ENCODE results near the gene MEN1.
"Not testable (repeated sequence)": the region's sequence is repeated elsewhere in the genome, so short reads cannot be mapped to it uniquely, and the experiment has no call there.

MEN1 gene

GRCh38 chr11:64845776-64846129, 35.4 kb upstream of the MEN1 start:
- DNase-seq (ENCODE audit: low spot score), result not testable (repeated sequence)

DNA sequence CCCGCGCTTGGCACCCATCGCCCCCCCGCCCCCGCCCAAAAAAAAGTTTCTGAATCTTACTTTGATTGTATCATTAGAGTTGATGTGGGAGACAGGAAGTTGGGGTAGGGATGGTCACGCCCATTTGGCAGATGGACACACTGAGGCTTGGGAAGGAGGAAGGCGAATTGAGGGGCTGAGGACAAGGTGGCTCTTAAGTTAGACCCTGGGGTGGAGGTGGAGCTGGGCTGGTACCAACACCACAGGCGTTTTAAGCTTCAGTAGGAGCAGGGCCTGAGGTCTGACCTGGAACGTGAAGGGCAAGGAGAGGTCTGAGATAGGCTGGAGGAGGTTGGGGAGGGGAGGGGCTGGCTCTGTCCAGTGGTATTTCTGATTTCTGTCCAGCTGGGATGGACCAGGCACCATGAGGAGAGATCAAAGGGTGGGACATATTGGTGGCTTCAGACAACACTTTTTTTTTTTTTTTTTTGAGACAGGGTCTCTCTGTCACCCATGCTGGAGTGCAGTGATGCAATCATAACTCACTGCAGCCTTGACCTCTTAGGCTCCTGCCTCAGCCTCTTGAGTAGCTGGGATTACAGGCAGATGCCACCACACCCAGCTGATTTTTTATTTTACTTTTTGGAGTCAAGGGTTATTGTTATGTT, 34.9 kb upstream of the MEN1 start:
- peak; percentile 55 for DNase-seq (ENCODE audit: low spot score)

GRCh38 chr11:64844330-64845128, 34.2 kb upstream of the MEN1 start, which contains the start of gene CDC42BPG:
TSS of gene CDC42BPG (minus strand) at chr11:64844653. CDS start at chr11:64844569, 84 bp downstream.
- DNase-seq (ENCODE audit: low spot score), result peak; percentile 87

- no peak for DNase-seq (ENCODE audit: low spot score)
These were observed 33.5 kb upstream of the MEN1 start for GRCh38 chr11:64843686-64844329.

DNA sequence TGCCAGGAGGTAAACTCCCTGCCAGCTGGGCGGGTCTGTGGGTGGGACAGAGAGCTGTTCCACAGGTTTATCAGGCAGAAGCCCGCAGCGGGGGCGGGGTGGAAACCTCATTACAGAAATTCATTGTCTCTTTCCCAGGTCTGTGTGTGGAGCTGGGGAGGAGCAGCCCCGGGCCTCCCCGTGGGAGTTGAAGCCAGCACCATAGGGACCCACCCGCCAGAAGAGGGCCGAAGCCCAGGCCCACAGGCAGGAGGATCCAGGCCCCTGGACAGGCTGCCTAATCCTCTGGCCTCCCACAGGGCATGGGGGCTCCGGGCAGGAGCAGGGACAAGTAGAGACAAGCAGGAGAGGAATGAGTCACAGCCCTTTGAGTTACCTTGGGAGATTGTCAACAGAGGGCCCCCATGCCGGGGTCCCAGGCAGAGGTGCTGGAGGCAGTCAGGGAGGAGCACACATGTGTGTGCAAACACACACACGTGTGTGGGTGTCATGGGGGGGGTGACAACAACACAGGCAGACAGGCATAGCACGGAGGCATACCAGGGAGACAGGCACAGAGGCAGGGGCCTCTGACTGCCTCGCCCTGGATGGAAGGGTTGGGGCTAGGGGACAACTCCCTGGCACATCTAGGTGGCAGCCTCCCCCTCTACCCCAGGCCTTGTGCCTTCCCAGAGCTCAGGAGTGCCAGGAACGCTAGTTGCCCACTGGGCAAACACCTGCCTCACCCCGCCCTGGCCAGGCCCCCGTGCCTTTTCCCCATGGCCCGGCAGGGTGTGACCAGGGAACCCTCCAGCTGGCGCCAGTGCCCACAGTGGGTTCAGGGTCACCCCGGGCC, 32.7 kb upstream of the MEN1 start:
- no peak for DNase-seq (ENCODE audit: low spot score)

DNA sequence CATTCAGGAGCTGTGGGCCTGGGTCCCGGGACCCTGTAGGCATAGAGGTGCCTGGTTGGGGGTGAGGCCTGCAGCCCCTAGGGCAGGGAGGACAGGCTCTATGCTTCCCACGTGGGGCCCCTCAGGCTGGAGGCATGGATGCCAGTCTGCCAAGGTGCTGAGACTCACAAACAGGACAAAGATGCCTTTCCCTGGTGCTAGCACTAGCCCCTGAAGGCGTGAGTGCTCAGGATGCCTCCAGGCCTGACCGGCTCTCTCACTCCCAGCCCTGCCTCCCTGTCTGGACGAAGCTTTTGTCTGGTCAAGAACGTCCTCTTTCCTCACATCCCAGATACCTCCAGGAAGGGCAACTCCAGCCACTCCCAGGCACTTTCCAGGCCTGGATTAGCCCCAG, 32.0 kb upstream of the MEN1 start:
- DNase-seq (ENCODE audit: low spot score), result no peak

DNA sequence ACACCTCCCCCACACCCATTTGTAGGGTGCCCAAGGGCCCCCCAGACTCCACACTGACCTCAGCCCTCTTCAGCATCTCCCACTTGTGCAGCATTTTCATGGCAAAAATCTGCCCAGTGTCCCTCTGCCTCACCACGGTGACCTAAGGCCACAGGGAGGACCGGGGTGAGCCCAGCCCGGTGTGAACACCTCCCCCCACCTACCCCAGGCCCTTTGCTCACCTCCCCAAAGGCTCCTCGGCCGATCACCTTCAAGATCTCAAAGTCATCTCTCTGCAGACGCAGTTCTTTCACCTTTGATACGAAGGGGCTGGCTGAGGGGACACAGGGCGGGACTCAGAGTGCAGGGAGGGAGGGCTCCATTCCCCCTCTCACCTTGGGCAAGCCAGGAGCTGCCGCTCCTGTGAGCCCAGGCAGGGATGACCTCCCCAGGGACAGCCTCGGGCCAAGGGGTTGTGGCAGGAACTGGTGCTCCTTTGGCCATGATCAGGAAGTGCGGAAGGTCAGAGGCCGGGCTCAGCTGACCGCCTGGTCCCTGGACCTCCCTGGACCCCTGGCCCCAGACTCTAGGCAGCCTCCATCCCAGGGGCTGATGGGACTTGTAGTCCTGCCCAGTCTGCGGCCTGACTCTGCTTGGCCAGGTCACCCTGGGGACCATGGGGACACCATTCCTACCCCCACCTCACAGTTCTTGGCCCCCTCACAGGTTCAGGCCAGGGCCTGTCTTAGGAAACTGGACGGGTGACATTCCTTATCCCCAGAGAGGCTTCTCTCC, 31.4 kb upstream of the MEN1 start:
- no peak for DNase-seq (ENCODE audit: low spot score)

- no peak for DNase-seq (ENCODE audit: low spot score)
These were observed 29.8 kb upstream of the MEN1 start for GRCh38 chr11:64839887-64840782.

GRCh38 chr11:64839335-64839734, 29.0 kb upstream of the MEN1 start:
- DNase-seq (ENCODE audit: low spot score), result no peak

DNA sequence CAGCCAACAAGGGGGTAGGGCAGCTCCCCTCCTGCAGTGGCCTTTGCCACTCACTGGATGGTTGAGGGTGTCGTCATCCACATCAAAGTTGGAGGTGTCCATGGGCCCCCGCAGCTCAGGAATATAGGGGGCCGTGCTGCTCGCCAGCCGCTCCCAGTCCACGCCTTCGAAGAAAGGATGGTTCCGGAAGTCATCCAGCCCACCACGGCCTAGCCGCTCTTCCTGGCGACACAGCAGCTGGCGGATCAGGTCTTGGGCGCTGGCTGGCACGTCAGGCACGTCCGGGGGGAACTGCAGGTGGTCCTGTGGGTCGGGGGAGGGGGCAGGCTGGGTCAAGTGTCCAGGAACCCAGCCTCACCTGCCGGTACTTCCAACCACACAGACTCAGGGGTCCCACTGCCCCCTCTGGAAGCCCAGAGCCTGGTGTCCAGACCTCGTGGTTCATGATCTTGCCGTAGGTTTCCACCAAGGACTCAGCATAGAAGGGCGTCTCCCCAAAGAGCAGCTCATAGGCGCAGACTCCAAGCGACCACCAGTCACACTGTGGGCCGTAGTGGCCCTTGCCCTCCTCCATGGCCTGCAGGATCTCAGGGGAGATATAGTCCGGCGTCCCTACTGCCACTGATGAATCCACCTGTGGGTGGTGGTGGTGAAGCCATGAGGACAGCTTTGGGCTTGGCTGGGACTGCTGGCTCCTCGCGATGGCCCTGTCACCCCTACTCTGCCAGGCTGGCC, 28.4 kb upstream of the MEN1 start:
- DNase-seq (ENCODE audit: low spot score), result no peak

DNA sequence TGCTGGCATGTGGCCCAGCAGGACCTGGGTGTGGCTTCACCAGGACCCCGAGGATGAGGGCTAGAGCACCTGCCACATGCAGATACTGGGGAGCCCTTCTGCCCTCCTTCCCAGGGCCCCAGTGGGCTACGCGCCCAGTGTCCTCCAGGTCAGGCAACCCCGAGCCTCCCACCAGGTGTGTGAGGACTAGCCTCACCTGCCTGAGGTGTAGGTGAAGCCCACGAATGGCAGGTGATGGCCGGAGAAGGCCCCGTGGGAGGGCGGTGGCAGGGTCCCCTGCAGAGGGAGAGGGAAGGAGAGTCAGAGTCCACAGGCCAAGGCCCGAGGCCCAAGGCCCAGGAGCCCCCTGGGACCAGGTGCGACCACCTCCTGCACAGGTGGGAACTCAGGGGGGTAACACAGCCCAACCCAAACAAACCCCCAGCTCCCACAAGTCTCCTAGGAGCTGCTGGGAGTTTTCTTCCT, 27.6 kb upstream of the MEN1 start:
- no peak for DNase-seq (ENCODE audit: low spot score)

DNA sequence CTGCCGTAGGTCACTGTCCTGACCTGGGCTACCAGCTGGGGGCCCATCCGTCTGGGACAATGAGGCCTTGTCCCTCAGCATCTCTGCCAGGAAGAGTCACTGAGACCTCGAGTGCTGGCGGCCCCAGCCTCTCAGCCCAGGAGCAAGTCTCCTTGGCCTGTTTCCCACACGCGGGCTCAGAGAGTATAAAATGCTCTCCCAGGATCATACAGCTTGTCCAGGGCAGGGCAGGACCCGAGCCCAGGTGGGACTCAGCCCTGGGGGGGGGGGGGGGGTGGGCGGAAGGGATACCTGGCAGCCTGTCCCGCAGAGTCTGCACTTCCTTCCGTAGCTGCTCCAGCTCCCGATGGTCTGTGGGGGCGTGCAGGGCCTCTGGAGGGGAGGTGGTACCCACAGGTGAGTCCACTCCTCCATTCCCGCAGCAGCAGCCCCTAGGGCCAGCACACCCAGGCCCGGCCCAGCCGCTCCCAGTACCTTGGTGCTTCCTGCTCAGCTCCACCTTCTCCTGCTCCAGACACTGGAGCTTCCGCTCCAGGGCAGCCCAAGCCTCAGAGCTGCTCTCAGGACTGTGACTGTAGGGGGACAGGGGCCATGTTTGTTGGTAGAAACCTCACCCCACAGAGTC, 26.2 kb upstream of the MEN1 start:
- no peak for DNase-seq (ENCODE audit: low spot score)

DNA sequence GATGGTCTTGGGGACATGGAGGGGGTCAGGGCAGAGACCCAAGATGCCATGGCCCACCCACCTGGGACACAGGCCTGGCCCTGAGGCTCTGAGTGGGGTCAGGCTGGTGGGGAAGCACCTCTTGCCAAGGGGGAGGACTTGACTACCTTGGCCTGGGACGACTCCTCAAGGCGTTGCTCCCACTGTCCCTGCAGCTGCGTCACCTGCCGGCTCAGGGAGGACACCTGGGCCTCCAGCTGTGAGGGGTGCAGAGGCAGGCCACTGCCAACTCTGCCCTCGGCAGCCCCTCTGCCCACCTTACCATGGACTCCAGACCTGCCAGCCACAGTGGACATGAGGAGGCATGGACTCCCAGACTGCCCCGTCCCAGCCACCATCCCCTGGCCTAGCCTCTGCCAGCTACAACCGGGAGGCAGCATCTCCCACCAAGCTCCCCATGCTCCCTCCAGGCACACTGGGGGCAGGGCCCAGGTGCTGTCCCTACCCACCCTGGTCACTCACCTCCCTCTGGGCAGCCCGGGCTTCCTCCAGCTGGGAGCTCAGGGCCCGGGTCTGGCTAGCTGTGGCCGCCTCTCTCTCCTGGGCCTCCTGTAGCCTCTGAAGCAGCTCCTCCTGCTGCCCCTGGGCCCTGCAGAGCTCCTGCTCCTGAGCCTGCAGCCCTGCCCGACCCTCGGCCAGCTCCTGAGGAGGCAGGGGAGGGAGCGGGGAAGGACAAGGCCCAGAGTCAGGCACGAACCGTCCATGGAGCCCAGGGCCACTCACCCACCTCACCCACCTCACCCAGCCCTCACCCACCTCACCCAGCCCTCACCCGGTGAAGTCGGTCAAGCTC, 25.5 kb upstream of the MEN1 start:
- no peak for DNase-seq (ENCODE audit: low spot score)

DNA sequence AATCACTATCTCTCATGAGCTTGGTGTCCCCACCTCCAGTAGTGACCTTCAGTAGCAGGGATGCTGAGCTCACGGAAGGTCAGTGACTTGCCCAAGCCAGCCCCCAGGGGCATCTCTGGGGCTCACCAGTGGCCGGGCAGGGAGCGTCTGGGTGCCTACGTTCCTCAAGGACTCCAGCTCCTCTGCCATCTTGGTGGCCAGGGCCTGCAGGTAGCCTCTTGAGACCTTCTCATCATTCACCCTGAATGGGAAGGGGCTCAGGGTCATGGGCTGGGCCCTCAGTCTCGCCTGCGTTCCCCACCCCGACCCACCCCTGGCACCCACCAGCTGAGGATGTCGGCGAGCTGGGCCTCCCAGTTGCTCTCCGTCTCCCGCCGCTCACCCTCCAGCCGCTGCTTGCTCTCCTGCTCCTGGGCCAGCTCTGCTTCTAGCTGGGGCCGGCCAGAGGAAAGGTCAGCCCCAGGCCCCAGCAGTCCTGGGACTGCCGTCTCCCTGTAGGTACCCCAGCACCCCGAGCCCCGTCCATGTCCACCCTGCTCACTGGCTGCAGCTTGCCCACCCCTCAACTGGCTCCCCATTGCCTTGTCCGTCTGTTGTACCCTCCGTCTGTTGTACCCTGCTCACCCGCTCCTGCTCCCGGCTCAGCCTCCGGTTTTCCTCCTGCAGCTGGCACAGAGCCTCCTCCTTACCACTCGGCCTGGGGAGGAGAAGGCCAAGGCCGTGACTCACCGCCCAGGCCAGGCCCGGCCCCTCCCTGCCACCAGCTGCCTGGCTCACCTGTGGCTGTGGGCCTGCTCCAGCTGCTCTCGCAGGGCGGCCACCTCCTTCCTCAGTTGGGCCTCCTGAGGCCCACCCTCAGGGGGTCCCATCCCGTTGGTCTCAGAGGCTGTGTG, 24.6 kb upstream of the MEN1 start:
- DNase-seq (ENCODE audit: low spot score), result no peak

- no peak for DNase-seq (ENCODE audit: low spot score)
These were observed 23.8 kb upstream of the MEN1 start for GRCh38 chr11:64834031-64834722.

- DNase-seq (ENCODE audit: low spot score), result no peak
These were observed 23.2 kb upstream of the MEN1 start for GRCh38 chr11:64833509-64833908.

DNA sequence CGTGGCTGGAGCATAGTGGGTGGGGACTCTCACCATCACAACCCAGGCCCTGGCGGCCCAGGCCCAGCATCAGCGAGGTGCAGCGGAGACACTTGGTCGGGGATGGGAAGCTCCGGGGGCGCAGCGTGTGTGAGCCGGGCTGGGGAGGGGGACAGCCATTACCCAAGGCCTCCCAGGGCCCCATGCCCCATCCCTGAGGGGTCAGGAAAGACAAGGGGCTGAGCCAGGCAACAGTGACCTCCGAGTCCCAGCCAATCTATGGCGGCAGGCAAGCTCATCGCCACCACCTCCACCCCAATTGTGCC, 22.8 kb upstream of the MEN1 start:
- no peak for DNase-seq (ENCODE audit: low spot score)

Measured in NAMALWA (cell line).